WTC11 (cell line): ENCODE measurements around the gene WAC. TPM values are rescaled to one million over a fixed set of nuclear protein-coding genes. Genes with fewer than 3 reads are reported as not detected.
A peak's percentile ranks its signal among the peaks of the same experiment; 100 is the strongest.
"Not testable (repeated sequence)": the region's sequence is repeated elsewhere in the genome, so short reads cannot be mapped to it uniquely, and the experiment has no call there.

ENCODE experiments used
- ATAC-seq: fragments of 200-7000 bp; cut with Tn5 transposase; 2 replicates; pipeline ENCODE4 v1.10.0; 2021; ENCODE audit warnings: mild to moderate bottlenecking, moderate library complexity
- CTCF ChIA-PET: fragments of 300-600 bp; sonication (Branson Sonifier 250); formaldehyde crosslinking; loops from one replicate; lab custom pipeline; 2021; ENCODE audit warnings: antibody characterized with exemption; lab: Charles Lee
- POLR2A ChIA-PET: fragments of 350-600 bp; sonication (Branson Sonifier 250); formaldehyde crosslinking; loops from one replicate; lab custom pipeline; 2021; ENCODE audit warnings: antibody characterized with exemption; lab: Charles Lee
- DNase-seq: peaks from one replicate; pipeline ENCODE4 v3.0.0; 2021; ENCODE audit warnings: low spot score
- H3K27ac Mint-ChIP-seq: 2 replicates; pipeline ENCODE4 v1.8.0; 2021; ENCODE audit warnings: mixed read lengths
- H3K27me3 Mint-ChIP-seq: 2 replicates; pipeline ENCODE4 v1.8.0; 2021; ENCODE audit warnings: low read depth, mild to moderate bottlenecking, moderate library complexity, mixed read lengths
- H3K36me3 Mint-ChIP-seq: 2 replicates; pipeline ENCODE4 v1.8.0; 2021; ENCODE audit warnings: mixed read lengths
- H3K4me1 Mint-ChIP-seq: 2 replicates; pipeline ENCODE4 v1.8.0; 2022; ENCODE audit warnings: mixed read lengths
- H3K4me3 Mint-ChIP-seq: 2 replicates; pipeline ENCODE4 v1.8.0; 2021; ENCODE audit warnings: mild to moderate bottlenecking, moderate library complexity, mixed read lengths
- H3K9me3 Mint-ChIP-seq: 2 replicates; pipeline ENCODE4 v1.8.0; 2021; ENCODE audit warnings: mixed read lengths
- ATF1 ChIP-seq: sonication (generic); formaldehyde crosslinking; IDR thresholded peaks from 2 replicates; pipeline ENCODE4 v1.8.1; 2023; ENCODE audit warnings: mild to moderate bottlenecking, moderate library complexity, missing genetic modification reagents
- CBFB ChIP-seq: sonication (generic); formaldehyde crosslinking; IDR thresholded peaks from 2 replicates; pipeline ENCODE4 v1.8.1; 2022; ENCODE audit warnings: mild to moderate bottlenecking, low read depth, missing genetic modification reagents
- ESRRA ChIP-seq: sonication (generic); formaldehyde crosslinking; IDR thresholded peaks from 2 replicates; pipeline ENCODE4 v1.8.1; 2022; ENCODE audit warnings: mild to moderate bottlenecking, missing genetic modification reagents, borderline replicate concordance
- FOXP1 ChIP-seq: sonication (generic); formaldehyde crosslinking; IDR thresholded peaks from 2 replicates; pipeline ENCODE4 v1.8.0; 2022; ENCODE audit warnings: missing genetic modification reagents, mild to moderate bottlenecking, moderate library complexity, borderline replicate concordance
- GTF2I ChIP-seq: fragments of 250-450 bp; sonication (Bioruptor Pico); conservative IDR thresholded peaks from 2 replicates; pipeline ENCODE4 v1.4.0; 2021; ENCODE audit warnings: mild to moderate bottlenecking
- MLX ChIP-seq: sonication (generic); formaldehyde crosslinking; IDR thresholded peaks from 2 replicates; pipeline ENCODE4 v1.8.1; 2023; ENCODE audit warnings: mild to moderate bottlenecking, missing genetic modification reagents, moderate library complexity
- NFYB ChIP-seq: sonication (generic); formaldehyde crosslinking; conservative IDR thresholded peaks from 2 replicates; pipeline ENCODE4 v1.8.0; 2022; ENCODE audit warnings: low read depth, missing genetic modification reagents
- NR1H2 ChIP-seq: sonication (generic); formaldehyde crosslinking; IDR thresholded peaks from 2 replicates; pipeline ENCODE4 v1.9.0; 2021; ENCODE audit warnings: mild to moderate bottlenecking, moderate library complexity, missing genetic modification reagents
- PREB ChIP-seq: sonication (generic); formaldehyde crosslinking; IDR thresholded peaks from 2 replicates; pipeline ENCODE4 v1.8.1; 2022; ENCODE audit warnings: mild to moderate bottlenecking, missing genetic modification reagents, moderate library complexity, borderline replicate concordance
- PRRX2 ChIP-seq: fragments of 250-450 bp; sonication (Bioruptor Pico); IDR thresholded peaks from 2 replicates; pipeline ENCODE4 v1.8.0; 2021; ENCODE audit warnings: mild to moderate bottlenecking
- RELA ChIP-seq: sonication (generic); formaldehyde crosslinking; IDR thresholded peaks from 2 replicates; pipeline ENCODE4 v1.8.1; 2022; ENCODE audit warnings: missing genetic modification reagents, mild to moderate bottlenecking, borderline replicate concordance
- SMAD4 ChIP-seq: sonication (generic); formaldehyde crosslinking; IDR thresholded peaks from 2 replicates; pipeline ENCODE4 v1.8.0; 2022; ENCODE audit warnings: mild to moderate bottlenecking, missing genetic modification reagents
- USF1 ChIP-seq: sonication (generic); formaldehyde crosslinking; IDR thresholded peaks from 2 replicates; pipeline ENCODE4 v1.8.0; 2022; ENCODE audit warnings: mild to moderate bottlenecking, missing genetic modification reagents
- ZMAT4 ChIP-seq: fragments of 250-450 bp; sonication (Bioruptor Pico); IDR thresholded peaks from 2 replicates; pipeline ENCODE4 v1.9.0; 2021; ENCODE audit warnings: mild to moderate bottlenecking
- ZNF121 ChIP-seq: sonication (generic); formaldehyde crosslinking; IDR thresholded peaks from 2 replicates; pipeline ENCODE4 v1.8.0; 2023; ENCODE audit warnings: missing genetic modification reagents
- ZNF219 ChIP-seq: sonication (generic); formaldehyde crosslinking; IDR thresholded peaks from 2 replicates; pipeline ENCODE4 v1.8.0; 2023; ENCODE audit warnings: missing genetic modification reagents, mild to moderate bottlenecking, borderline replicate concordance
- ZNF416 ChIP-seq: fragments of 250-450 bp; sonication (Bioruptor Pico); IDR thresholded peaks from 2 replicates; pipeline ENCODE4 v1.9.0; 2021; ENCODE audit warnings: mild to moderate bottlenecking, inconsistent platforms
- ZNF512 ChIP-seq: sonication (generic); formaldehyde crosslinking; IDR thresholded peaks from 2 replicates; pipeline ENCODE4 v1.8.1; 2022; ENCODE audit warnings: missing genetic modification reagents, borderline replicate concordance
- total RNA-seq: library from RNA; stranded (reverse); gene quantifications from 3 replicates; pipeline ENCODE4 v1.2.3, GENCODE V29; 2021

WAC gene
- total RNA-seq, 1 experiment from 2014 or later, result 108 TPM

- H3K36me3 Mint-ChIP-seq, result peaks cover 65% of the 10 kb centered on the region
- CTCF ChIA-PET, result not testable (repeated sequence)
Observed at GRCh38 chr10:28609636-28610035, 76.7 kb downstream of the WAC start.

DNA sequence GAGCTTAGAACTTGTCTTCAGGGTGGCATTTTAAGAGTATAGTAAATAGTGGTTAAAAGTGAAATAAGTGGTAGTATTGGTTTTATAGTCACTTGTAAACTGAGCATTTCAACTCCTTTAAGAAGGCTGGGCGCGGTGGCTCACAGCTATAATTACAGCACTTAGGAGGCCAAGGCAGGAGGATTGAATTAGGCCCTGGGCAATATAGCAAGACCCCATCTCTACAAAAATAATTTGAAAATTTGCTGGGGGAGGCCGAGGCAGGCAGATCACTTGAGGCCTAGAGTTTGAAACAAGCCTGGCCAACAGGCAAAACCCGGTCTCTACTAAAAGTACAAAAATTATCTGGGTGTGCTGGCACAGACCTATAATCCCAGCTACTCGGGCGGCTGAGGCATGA is 80.0 kb downstream of the WAC start:
- H3K4me1 Mint-ChIP-seq, result no peaks in the 10 kb centered on the region
- no peak overlapping the region for H3K27ac Mint-ChIP-seq
- CTCF ChIA-PET, result no interaction called here
- POLR2A ChIA-PET, result no interaction called here
- DNase-seq, result no peak
- no peak overlapping the region for H3K4me3 Mint-ChIP-seq
- peaks cover 85% of the 10 kb centered on the region for H3K36me3 Mint-ChIP-seq
- no peaks in the 10 kb centered on the region for H3K27me3 Mint-ChIP-seq
- no peak for ATAC-seq
- TF ChIP-seq USF1 (no peak), GTF2I (CRISPR knock-in tag) (0 out of 2 replicates have a peak, but pooled peaks have one; percentile 41), ZNF416 (CRISPR knock-in tag) (no peak), ATF1 (no peak), ZNF121 (CRISPR knock-in tag) (peak; percentile 61; the same call in 1 of the 2 replicates)
- H3K9me3 Mint-ChIP-seq, result no peaks in the 10 kb centered on the region

More at GRCh38 chr10:28609636-28610035, 76.7 kb downstream of the WAC start:
- H3K9me3 Mint-ChIP-seq, H3K27ac Mint-ChIP-seq, DNase-seq, H3K4me1 Mint-ChIP-seq, POLR2A ChIA-PET, H3K4me3 Mint-ChIP-seq, H3K27me3 Mint-ChIP-seq, ATAC-seq: not testable (repeated sequence)

DNA sequence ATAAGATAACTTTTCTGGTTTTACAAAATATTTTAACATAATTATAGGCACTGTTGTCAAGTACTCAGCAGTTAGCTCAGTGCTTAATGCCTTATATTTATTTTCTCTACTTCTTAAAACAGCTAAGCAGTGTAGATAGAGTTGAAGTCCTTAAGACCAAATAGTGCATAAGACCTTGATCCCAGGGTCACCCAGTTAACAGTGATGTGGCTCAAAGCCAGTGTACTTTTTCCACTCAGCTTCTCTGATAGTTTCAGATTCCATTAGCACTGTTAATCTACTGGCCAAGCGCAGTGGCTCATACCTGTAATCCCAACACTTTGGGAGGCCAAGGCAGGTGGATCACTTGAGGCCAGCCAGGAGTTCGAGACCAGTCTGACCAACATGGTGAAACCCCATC is 83.6 kb downstream of the WAC start:
- H3K36me3 Mint-ChIP-seq, result peaks cover 75% of the 10 kb centered on the region
- H3K4me1 Mint-ChIP-seq, result peaks cover 10% of the 10 kb centered on the region
- no peaks in the 10 kb centered on the region for H3K27me3 Mint-ChIP-seq
- DNase-seq, result no peak
- no peaks in the 10 kb centered on the region for H3K9me3 Mint-ChIP-seq
- ChIA-PET POLR2A (no interaction called here), CTCF (no interaction called here)
- TF ChIP-seq MLX (CRISPR knock-in tag), result no peak
- TF ChIP-seq ATF1, result no peak
- no peak for TF ChIP-seq SMAD4
- TF ChIP-seq ZMAT4 (CRISPR knock-in tag), result no peak
- TF ChIP-seq NR1H2 (CRISPR knock-in tag), result no peak
- TF ChIP-seq NFYB (CRISPR knock-in tag), result no peak
- no peak for TF ChIP-seq ZNF219 (CRISPR knock-in tag)
- no peak for TF ChIP-seq PRRX2 (CRISPR knock-in tag)
- TF ChIP-seq PREB (CRISPR knock-in tag), result no peak
- TF ChIP-seq FOXP1 (CRISPR knock-in tag), result no peak
- no peak for TF ChIP-seq CBFB (CRISPR knock-in tag)
- TF ChIP-seq RELA, result no peak
- TF ChIP-seq ESRRA, result no peak
- no peak for TF ChIP-seq ZNF512 (CRISPR knock-in tag)
- H3K27ac Mint-ChIP-seq, result no peak overlapping the region
- no peak for ATAC-seq
- H3K4me3 Mint-ChIP-seq, result no peak overlapping the region
